Fibroblast of the aortic adventitia (primary cell): ENCODE measurements around the gene HMCN2. TPM values are rescaled to one million over a fixed set of nuclear protein-coding genes. Genes with fewer than 3 reads are reported as not detected.
A peak's percentile ranks its signal among the peaks of the same experiment; 100 is the strongest.

ENCODE experiments used
- DNase-seq: peaks from one replicate; pipeline ENCODE4 v3.0.0-alpha.2; 2010; ENCODE audit warnings: low read depth
- H3K4me3 ChIP-seq: 2 replicates; pipeline ENCODE4 v1.5.1; 2011; ENCODE audit warnings: low read depth, mild to moderate bottlenecking, control low read depth, low read length, moderate library complexity
- total RNA-seq: library from RNA; depleted of rRNA; stranded (reverse); fragments of >200 nt; gene quantifications from 2 replicates; pipeline ENCODE4 v1.2.3, GENCODE V29; 2012; ENCODE audit warnings: low replicate concordance
- TF ChIP-seq, protein P1 (sequence below): IDR thresholded peaks from 2 replicates; pipeline ENCODE4 v1.5.1; 2011; ENCODE audit warnings: mild to moderate bottlenecking, low read length, control low read depth, inconsistent platforms; ENCODE audit not compliant: insufficient read depth

The HMCN2 gene
- total RNA-seq, 1 donor, result not detected

DNA sequence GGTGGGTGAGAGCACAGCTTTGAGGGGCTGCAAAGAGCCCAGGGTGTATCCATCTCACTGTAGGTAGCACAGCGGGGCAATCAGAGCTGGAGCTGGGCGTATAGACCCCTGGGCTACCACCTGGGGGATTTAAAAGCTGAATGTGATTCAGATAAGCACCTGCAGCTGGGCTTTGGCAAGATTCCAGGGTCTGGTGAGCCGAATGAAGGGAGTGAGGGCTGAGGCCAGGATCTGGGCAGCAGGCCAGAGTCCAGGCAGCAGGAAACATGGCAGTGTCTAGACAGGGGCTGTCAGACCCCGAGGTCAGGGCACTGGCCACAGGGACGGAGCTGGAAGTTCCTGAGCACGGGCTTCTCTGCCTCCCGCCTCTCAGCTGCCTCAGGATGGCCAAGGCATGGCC, 187.9 kb downstream of the HMCN2 start:
- DNase-seq, result peak; percentile 37
- TF ChIP-seq, protein P1, sequence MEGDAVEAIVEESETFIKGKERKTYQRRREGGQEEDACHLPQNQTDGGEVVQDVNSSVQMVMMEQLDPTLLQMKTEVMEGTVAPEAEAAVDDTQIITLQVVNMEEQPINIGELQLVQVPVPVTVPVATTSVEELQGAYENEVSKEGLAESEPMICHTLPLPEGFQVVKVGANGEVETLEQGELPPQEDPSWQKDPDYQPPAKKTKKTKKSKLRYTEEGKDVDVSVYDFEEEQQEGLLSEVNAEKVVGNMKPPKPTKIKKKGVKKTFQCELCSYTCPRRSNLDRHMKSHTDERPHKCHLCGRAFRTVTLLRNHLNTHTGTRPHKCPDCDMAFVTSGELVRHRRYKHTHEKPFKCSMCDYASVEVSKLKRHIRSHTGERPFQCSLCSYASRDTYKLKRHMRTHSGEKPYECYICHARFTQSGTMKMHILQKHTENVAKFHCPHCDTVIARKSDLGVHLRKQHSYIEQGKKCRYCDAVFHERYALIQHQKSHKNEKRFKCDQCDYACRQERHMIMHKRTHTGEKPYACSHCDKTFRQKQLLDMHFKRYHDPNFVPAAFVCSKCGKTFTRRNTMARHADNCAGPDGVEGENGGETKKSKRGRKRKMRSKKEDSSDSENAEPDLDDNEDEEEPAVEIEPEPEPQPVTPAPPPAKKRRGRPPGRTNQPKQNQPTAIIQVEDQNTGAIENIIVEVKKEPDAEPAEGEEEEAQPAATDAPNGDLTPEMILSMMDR, result no peak
- no peak overlapping the region for H3K4me3 ChIP-seq

DNA sequence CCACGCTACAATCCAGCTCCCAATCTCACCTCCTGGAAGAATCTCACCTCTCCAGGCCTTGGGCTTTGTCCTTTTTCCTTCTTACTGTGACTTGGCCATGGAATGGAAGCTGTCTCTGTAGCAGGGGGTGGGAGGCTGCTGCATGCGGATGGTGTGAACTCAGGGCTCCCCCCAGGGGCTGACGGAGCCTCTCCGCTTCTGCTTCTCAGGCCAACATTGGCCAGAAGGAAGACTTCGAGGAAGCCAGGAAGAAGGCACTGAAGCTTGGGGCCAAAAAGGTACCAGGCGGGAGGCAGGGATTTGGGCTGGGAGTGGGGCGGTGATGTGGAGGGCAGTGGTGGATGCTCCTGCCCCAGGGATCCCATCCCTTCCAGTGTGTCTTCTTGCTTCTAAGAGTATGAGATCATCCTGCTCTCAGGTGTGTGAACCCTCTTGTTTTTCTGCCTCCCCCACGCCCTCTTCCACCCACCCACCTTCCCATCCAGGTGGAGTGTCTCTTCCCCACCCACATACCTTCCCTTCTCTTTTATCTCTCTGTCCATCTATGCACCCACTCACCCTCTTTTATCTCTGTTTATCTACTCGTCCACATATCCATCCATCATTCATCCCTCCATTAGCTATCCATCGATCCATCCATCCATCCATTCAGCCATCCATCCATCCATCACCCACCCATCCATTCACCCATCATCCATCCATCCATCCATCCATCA, 188.7 kb downstream of the HMCN2 start:
- H3K4me3 ChIP-seq, result no peak overlapping the region
- no peak for DNase-seq
- TF ChIP-seq, protein P1, result no peak

DNA sequence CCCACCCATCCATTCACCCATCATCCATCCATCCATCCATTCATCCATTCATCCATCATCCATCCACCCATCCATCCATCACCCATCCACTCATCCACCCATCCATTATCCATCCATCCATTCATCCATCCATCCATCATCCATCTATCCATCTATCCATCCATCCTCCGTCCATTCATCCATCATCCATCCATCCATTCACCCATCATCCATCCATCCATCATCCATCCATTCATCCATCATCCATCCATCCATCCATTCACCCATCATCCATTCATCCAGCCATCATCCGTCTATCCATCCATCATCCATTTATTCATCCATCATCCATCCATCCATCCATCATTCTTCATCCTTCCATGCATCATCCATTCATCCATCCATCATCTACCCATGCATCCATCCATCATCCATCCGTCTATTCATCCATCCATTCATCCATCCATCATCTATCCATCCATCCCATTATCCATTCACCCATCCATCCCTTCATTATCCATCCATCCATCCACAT, 189.3 kb downstream of the HMCN2 start:
- TF ChIP-seq, protein P1, result no peak
- DNase-seq, result no peak
- no peak overlapping the region for H3K4me3 ChIP-seq

DNA sequence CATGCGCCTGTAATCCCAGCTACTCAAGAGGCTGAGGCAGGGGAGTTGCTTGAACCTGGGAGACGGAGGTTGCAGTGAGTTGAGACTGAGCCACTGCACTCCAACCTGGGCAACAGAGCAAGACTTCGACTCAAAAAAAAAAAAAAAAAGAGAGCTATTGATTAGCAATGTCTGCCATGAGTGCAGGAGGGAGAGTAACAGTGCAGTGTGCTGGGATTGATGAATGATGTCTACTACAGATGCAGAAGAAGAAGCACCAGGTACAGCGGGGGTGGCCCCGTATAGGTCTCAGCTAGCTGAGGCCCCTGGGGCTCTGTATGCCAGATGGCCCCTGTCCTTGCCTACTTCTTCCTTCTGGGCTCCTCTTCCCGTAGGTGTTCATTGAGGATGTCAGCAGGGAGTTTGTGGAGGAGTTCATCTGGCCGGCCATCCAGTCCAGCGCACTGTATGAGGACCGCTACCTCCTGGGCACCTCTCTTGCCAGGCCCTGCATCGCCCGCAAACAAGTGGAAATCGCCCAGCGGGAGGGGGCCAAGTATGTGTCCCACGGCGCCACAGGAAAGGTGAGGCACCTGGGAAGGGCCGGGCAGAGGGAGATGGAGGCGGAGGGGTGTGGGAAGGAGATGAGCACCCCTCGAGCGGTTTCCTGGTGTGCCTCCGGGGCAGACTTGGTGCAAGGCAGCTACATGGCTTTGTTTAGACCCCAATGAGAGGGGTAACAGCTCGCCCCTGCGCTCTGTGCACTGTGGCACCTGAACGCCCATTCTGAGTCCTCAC, 192.7 kb downstream of the HMCN2 start:
- TF ChIP-seq, protein P1, result no peak
- H3K4me3 ChIP-seq, result no peak overlapping the region
- DNase-seq, result no peak

DNA sequence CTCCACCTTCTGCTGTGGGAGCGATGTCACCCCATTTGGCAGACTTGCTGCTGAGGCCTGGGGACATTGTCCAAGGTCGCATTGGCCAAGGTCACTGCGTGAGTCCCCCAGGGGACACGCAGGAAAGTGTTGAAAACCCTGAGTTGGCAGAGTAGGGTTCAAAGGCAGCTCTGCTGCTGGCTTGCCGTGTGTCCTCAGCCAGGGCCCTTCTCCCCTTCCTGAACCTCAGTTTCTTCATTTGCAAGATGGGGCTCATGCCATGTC, 193.2 kb downstream of the HMCN2 start:
- no peak overlapping the region for H3K4me3 ChIP-seq
- DNase-seq, result no peak
- TF ChIP-seq, protein P1, result no peak

DNA sequence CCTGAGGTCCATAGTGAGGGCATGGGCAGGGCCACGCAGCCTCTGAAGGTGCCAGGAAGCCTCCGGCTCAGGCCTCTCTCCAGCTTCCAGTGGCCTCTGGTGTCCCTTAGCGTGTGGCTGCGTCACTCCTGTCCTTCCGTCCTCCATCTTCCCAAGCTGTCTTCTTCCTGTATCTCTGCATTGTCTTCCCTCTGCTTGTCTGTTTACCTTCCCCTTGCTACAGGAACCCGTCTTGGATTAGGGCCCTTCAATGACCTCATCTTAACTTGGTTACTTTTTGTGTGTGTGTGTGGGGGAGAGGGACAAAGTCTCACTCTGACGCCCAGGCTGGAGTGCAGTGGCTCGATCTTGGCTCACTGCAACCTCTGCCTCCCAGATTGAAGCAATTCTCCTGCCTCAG, 193.6 kb downstream of the HMCN2 start:
- TF ChIP-seq, protein P1, result no peak
- no peak for DNase-seq
- H3K4me3 ChIP-seq, result no peak overlapping the region
